Neuronal stem cell (in vitro differentiated cells): ENCODE measurements around the gene BUD23.

Experiments used
- DNase-seq: peaks from one replicate; pipeline ENCODE4 v3.0.0-alpha.2; 2013; ENCODE audit warnings: low spot score
- H2AFZ ChIP-seq: one replicate; pipeline ENCODE4 v1.6.1; 2013; ENCODE audit warnings: mild to moderate bottlenecking, low read length, inconsistent platforms
- H2AK5ac ChIP-seq: 2 replicates; pipeline ENCODE4 v1.6.1; 2013; ENCODE audit warnings: low read depth, mild to moderate bottlenecking, inconsistent platforms, low read length, moderate library complexity, mixed read lengths
- H2BK120ac ChIP-seq: 2 replicates; pipeline ENCODE4 v1.6.1; 2013; ENCODE audit warnings: low read depth, mild to moderate bottlenecking, inconsistent platforms, low read length, moderate library complexity, mixed read lengths
- H2BK12ac ChIP-seq: one replicate; pipeline ENCODE4 v1.6.1; 2013; ENCODE audit warnings: low read length, inconsistent platforms
- H2BK15ac ChIP-seq: 2 replicates; pipeline ENCODE4 v1.6.1; 2013; ENCODE audit warnings: mild to moderate bottlenecking, low read length, inconsistent platforms, mixed read lengths
- H2BK5ac ChIP-seq: one replicate; pipeline ENCODE4 v1.6.1; 2013; ENCODE audit warnings: inconsistent platforms, mild to moderate bottlenecking, low read length, moderate library complexity
- H3K14ac ChIP-seq: one replicate; pipeline ENCODE4 v1.6.1; 2013; ENCODE audit warnings: low read length, inconsistent platforms
- H3K18ac ChIP-seq: 2 replicates; pipeline ENCODE4 v1.6.1; 2013; ENCODE audit warnings: low read length, inconsistent platforms
- H3K23ac ChIP-seq: 2 replicates; pipeline ENCODE4 v1.6.1; 2013; ENCODE audit warnings: low read depth, mild to moderate bottlenecking, mixed read lengths, low read length, inconsistent platforms; ENCODE audit not compliant: poor library complexity
- H3K27ac ChIP-seq: replicated peaks from 3 replicates; pipeline ENCODE4 v1.5.1; 2013; ENCODE audit warnings: low read length, inconsistent platforms
- H3K27me3 ChIP-seq, 3 experiments: 2 replicates each; pipeline ENCODE4 v1.6.1; 2013; ENCODE audit warnings: low read length in 3 of 3, mild to moderate bottlenecking in 2 of 3, inconsistent platforms in 1 of 3, low read depth in 1 of 3, mixed read lengths in 1 of 3, moderate library complexity in 1 of 3; ENCODE audit not compliant: control insufficient read depth in 3 of 3, insufficient read depth in 3 of 3
- H3K36me3 ChIP-seq, 2 donors: replicated peaks in 1 of 2; 2 replicates each; pipeline ENCODE4 v1.6.1; 2013; ENCODE audit warnings: low read length in 2 of 2; ENCODE audit not compliant: control insufficient read depth in 2 of 2, insufficient read depth in 2 of 2
- H3K4ac ChIP-seq: 2 replicates; pipeline ENCODE4 v1.6.1; 2013; ENCODE audit warnings: inconsistent platforms, mild to moderate bottlenecking, low read length, moderate library complexity
- H3K4me1 ChIP-seq, 2 donors: 1 replicate in 1 of 2; 2 replicates in 1 of 2; pipeline ENCODE4 v1.6.1; 2013; ENCODE audit warnings: low read length in 2 of 2, low read depth in 1 of 2; ENCODE audit not compliant: control insufficient read depth in 2 of 2, insufficient read depth in 1 of 2
- H3K4me2 ChIP-seq: one replicate; pipeline ENCODE4 v1.6.1; 2013; ENCODE audit warnings: mild to moderate bottlenecking, low read length, inconsistent platforms; ENCODE audit not compliant: insufficient read depth, poor library complexity, severe bottlenecking
- H3K4me3 ChIP-seq, 2 donors: 2 replicates each; pipeline ENCODE4 v1.5.1; 2013; ENCODE audit warnings: low read length in 2 of 2, mild to moderate bottlenecking in 2 of 2, inconsistent platforms in 1 of 2, moderate library complexity in 1 of 2
- H3K79me1 ChIP-seq: one replicate; pipeline ENCODE4 v1.6.1; 2013; ENCODE audit warnings: low read depth, mild to moderate bottlenecking, inconsistent platforms, low read length, moderate library complexity
- H3K9ac ChIP-seq: one replicate; pipeline ENCODE4 v1.6.1; 2013; ENCODE audit warnings: mild to moderate bottlenecking, low read depth, low read length, inconsistent platforms; ENCODE audit not compliant: poor library complexity
- H3K9me3 ChIP-seq, 2 donors: replicated peaks in 1 of 2; 2 replicates each; pipeline versions ENCODE3 to v1.6.1; 2013; ENCODE audit warnings: low read length in 2 of 2, mild to moderate bottlenecking in 2 of 2, inconsistent platforms in 1 of 2, low read depth in 1 of 2, mixed read lengths in 1 of 2, moderate library complexity in 1 of 2; ENCODE audit not compliant: control insufficient read depth in 2 of 2, insufficient read depth in 1 of 2
- H4K8ac ChIP-seq: one replicate; pipeline ENCODE4 v1.6.1; 2013; ENCODE audit warnings: low read depth, mild to moderate bottlenecking, inconsistent platforms, low read length, moderate library complexity
- H4K91ac ChIP-seq: one replicate; pipeline ENCODE4 v1.6.1; 2013; ENCODE audit warnings: low read length, low read depth, mild to moderate bottlenecking, inconsistent platforms; ENCODE audit not compliant: poor library complexity
- WGBS, 2 donors: extraction: QIAGEN DNeasy Blood & Tissue Kit; methylation state at CpG; one replicate each; pipeline ENCODE4 v1.1.7; 2013; ENCODE audit warnings: missing lambda C conversion rate in 2 of 2, mixed read lengths in 1 of 2; ENCODE audit not compliant: insufficient read length in 2 of 2, insufficient replicate concordance in 1 of 2; ENCODE audit errors: extremely low coverage in 2 of 2; 5-methylcytosine and 5-hydroxymethylcytosine counted together

Gene BUD23

GRCh38 chr7:73698410-73698809 lies 15.0 kb downstream of the BUD23 start:
- WGBS, 2 donors: no CpG with 5 or more reads among the region's 7 CpGs
- H3K9ac ChIP-seq: no peak overlapping the region
- no peak for DNase-seq
- H3K4ac ChIP-seq: no peak overlapping the region
- no peak overlapping the region for H3K23ac ChIP-seq
- no peak overlapping the region for H4K91ac ChIP-seq
- no peak overlapping the region for H3K4me2 ChIP-seq
- H3K27ac ChIP-seq: no peak overlapping the region
- no peaks in the 10 kb centered on the region for H3K27me3 ChIP-seq
- peaks cover 2 to 5% of the 10 kb centered on the region in 2 donors for H3K4me1 ChIP-seq
- no peaks in the 10 kb centered on the region for H3K79me1 ChIP-seq
- H3K9me3 ChIP-seq: no peaks in the 10 kb centered on the region
- H4K8ac ChIP-seq: no peak overlapping the region
- H3K36me3 ChIP-seq: peaks cover 44 to 78% of the 10 kb centered on the region in 2 donors
- H2BK15ac ChIP-seq: no peak overlapping the region
- H2BK120ac ChIP-seq: no peak overlapping the region
- no peak overlapping the region for H2AK5ac ChIP-seq
- H2BK5ac ChIP-seq: no peak overlapping the region
- no peak overlapping the region for H2BK12ac ChIP-seq
- H3K4me3 ChIP-seq: no peak overlapping the region
- H2AFZ ChIP-seq: no peak overlapping the region
- H3K18ac ChIP-seq: no peak overlapping the region
- H3K14ac ChIP-seq: no peak overlapping the region

- Histone ChIP-seq H3K27ac (no peak overlapping the region), H2AK5ac (no peak overlapping the region), H3K27me3 (no peaks in the 10 kb centered on the region), H4K8ac (no peak overlapping the region), H4K91ac (no peak overlapping the region), H3K4ac (no peak overlapping the region), H2AFZ (no peak overlapping the region), H3K79me1 (no peaks in the 10 kb centered on the region), H3K4me1 (peaks cover 7 to 12% of the 10 kb centered on the region in 2 donors), H3K4me3 (no peak overlapping the region), H3K14ac (no peak overlapping the region), H2BK15ac (no peak overlapping the region), H3K9ac (peak overlapping the region; percentile 35), H3K23ac (peak overlapping the region; percentile 35), H2BK120ac (no peak overlapping the region), H2BK5ac (no peak overlapping the region), H3K18ac (no peak overlapping the region), H3K4me2 (no peak overlapping the region), H2BK12ac (no peak overlapping the region), H3K36me3 (peaks cover 37 to 71% of the 10 kb centered on the region in 2 donors), H3K9me3 (no peaks in the 10 kb centered on the region)
- no CpG with 5 or more reads among the region's 15 CpGs for WGBS, 2 donors
- no peak for DNase-seq
Observed at GRCh38 chr7:73699370-73700068, 16.1 kb downstream of the BUD23 start.

- Histone ChIP-seq H2BK15ac (no peak overlapping the region), H2BK12ac (no peak overlapping the region), H3K79me1 (no peaks in the 10 kb centered on the region), H3K4ac (no peak overlapping the region), H3K9ac (peak overlapping the region; percentile 35), H2AK5ac (no peak overlapping the region), H3K14ac (no peak overlapping the region), H2BK120ac (no peak overlapping the region), H3K18ac (no peak overlapping the region), H3K4me1 (peaks cover 7 to 13% of the 10 kb centered on the region in 2 donors), H3K23ac (peak overlapping the region; percentile 1), H3K4me3 (no peak overlapping the region), H3K9me3 (no peaks in the 10 kb centered on the region), H2AFZ (no peak overlapping the region), H2BK5ac (no peak overlapping the region), H4K91ac (no peak overlapping the region), H3K27me3 (no peaks in the 10 kb centered on the region), H3K36me3 (peaks cover 35 to 65% of the 10 kb centered on the region in 2 donors), H3K27ac (no peak overlapping the region), H3K4me2 (no peak overlapping the region), H4K8ac (no peak overlapping the region)
- DNase-seq: no peak
- WGBS, 2 donors: no CpG with 5 or more reads among the region's 14 CpGs
Observed at GRCh38 chr7:73700069-73700423, 16.6 kb downstream of the BUD23 start.

- H3K27me3 ChIP-seq: no peaks in the 10 kb centered on the region
- no peak overlapping the region for H2AFZ ChIP-seq
- no peaks in the 10 kb centered on the region for H3K9me3 ChIP-seq
- peak overlapping the region; percentile 5 for H2AK5ac ChIP-seq
- no peak overlapping the region for H3K9ac ChIP-seq
- no peak overlapping the region for H3K4ac ChIP-seq
- peaks cover 33 to 61% of the 10 kb centered on the region in 2 donors for H3K36me3 ChIP-seq
- no peaks in the 10 kb centered on the region for H3K79me1 ChIP-seq
- no peak overlapping the region for H4K91ac ChIP-seq
- H3K4me3 ChIP-seq: no peak overlapping the region
- H2BK15ac ChIP-seq: no peak overlapping the region
- no peak overlapping the region for H3K14ac ChIP-seq
- no peak overlapping the region for H2BK12ac ChIP-seq
- DNase-seq: no peak
- H4K8ac ChIP-seq: no peak overlapping the region
- no peak overlapping the region for H2BK120ac ChIP-seq
- H3K27ac ChIP-seq: no peak overlapping the region
- peaks cover 7 to 13% of the 10 kb centered on the region in 2 donors for H3K4me1 ChIP-seq
- WGBS, 2 donors: no CpG with 5 or more reads among the region's 15 CpGs
- H3K18ac ChIP-seq: no peak overlapping the region
- no peak overlapping the region for H3K23ac ChIP-seq
- no peak overlapping the region for H3K4me2 ChIP-seq
- H2BK5ac ChIP-seq: no peak overlapping the region
Observed at GRCh38 chr7:73700581-73701134, 17.3 kb downstream of the BUD23 start.
